Large intestine (tissue), 3 donors: Measurements from ENCODE around the gene KEL. TPM values are rescaled to one million over a fixed set of nuclear protein-coding genes. Genes with fewer than 3 reads are reported as not detected.
A peak's percentile ranks its signal among the peaks of the same experiment; 100 is the strongest.

Source experiments
- DNase-seq, 2 donors: peaks; one replicate each; pipeline versions ENCODE4 v3.0.0 to v3.0.0-alpha.2; 2013
- H3K27ac ChIP-seq: one replicate; pipeline ENCODE4 v1.5.1; 2013; ENCODE audit warnings: low read length
- H3K27me3 ChIP-seq: 2 replicates; pipeline ENCODE4 v1.6.1; 2013; ENCODE audit warnings: low read length; ENCODE audit not compliant: control insufficient read depth, insufficient read depth
- H3K36me3 ChIP-seq: 2 replicates; pipeline ENCODE4 v1.6.1; 2013; ENCODE audit warnings: low read length; ENCODE audit not compliant: control insufficient read depth, insufficient read depth
- H3K4me1 ChIP-seq: one replicate; pipeline ENCODE4 v1.6.1; 2013; ENCODE audit warnings: low read length; ENCODE audit not compliant: control insufficient read depth, insufficient read depth
- H3K4me3 ChIP-seq: one replicate; pipeline ENCODE4 v1.5.1; 2013; ENCODE audit warnings: low read length
- H3K9me3 ChIP-seq: one replicate; pipeline ENCODE4 v1.6.1; 2013; ENCODE audit warnings: mild to moderate bottlenecking, low read depth, low read length, moderate library complexity; ENCODE audit not compliant: control insufficient read depth
- WGBS: methylation state at CpG from one replicate; pipeline ENCODE4 v1.1.5; 2013; ENCODE audit warnings: low lambda C conversion rate; ENCODE audit not compliant: insufficient coverage; 5-methylcytosine and 5-hydroxymethylcytosine counted together
- polyA plus RNA-seq: library from polyadenylated mRNA; unstranded; fragments of 120-200 nt; gene quantifications from one replicate; pipeline ENCODE4 v1.2.1, GENCODE V29; 2013

Gene KEL
- polyA plus RNA-seq, 1 donor = 181 TPM

GRCh38 chr7:142932386-142933091 is 29.6 kb downstream of the KEL start:
- WGBS = 56% methylated on average over 3 of the region's 5 CpGs
- Histone ChIP-seq H3K9me3 (no peaks in the 10 kb centered on the region), H3K27me3 (peaks cover 7% of the 10 kb centered on the region), H3K4me1 (no peaks in the 10 kb centered on the region), H3K4me3 (no peak overlapping the region), H3K27ac (no peak overlapping the region), H3K36me3 (no peaks in the 10 kb centered on the region)
- no peak for DNase-seq

- H3K4me3 ChIP-seq = no peak overlapping the region
- no peaks in the 10 kb centered on the region for H3K4me1 ChIP-seq
- no peak for DNase-seq
- no CpG with 5 or more reads among the region's 11 CpGs for WGBS
- H3K27ac ChIP-seq = no peak overlapping the region
- H3K27me3 ChIP-seq = peaks cover 7% of the 10 kb centered on the region
- H3K36me3 ChIP-seq = no peaks in the 10 kb centered on the region
- H3K9me3 ChIP-seq = no peaks in the 10 kb centered on the region
Observed at GRCh38 chr7:142930126-142930730, 31.9 kb downstream of the KEL start.

GRCh38 chr7:142927949-142928348 is 34.2 kb downstream of the KEL start:
- no peak for DNase-seq
- H3K4me3 ChIP-seq = no peak overlapping the region
- no peak overlapping the region for H3K27ac ChIP-seq
- H3K4me1 ChIP-seq = peaks cover 10% of the 10 kb centered on the region
- H3K27me3 ChIP-seq = peaks cover 4% of the 10 kb centered on the region
- no peaks in the 10 kb centered on the region for H3K36me3 ChIP-seq
- no peaks in the 10 kb centered on the region for H3K9me3 ChIP-seq
- WGBS = no CpG with 5 or more reads among the region's 8 CpGs

DNA sequence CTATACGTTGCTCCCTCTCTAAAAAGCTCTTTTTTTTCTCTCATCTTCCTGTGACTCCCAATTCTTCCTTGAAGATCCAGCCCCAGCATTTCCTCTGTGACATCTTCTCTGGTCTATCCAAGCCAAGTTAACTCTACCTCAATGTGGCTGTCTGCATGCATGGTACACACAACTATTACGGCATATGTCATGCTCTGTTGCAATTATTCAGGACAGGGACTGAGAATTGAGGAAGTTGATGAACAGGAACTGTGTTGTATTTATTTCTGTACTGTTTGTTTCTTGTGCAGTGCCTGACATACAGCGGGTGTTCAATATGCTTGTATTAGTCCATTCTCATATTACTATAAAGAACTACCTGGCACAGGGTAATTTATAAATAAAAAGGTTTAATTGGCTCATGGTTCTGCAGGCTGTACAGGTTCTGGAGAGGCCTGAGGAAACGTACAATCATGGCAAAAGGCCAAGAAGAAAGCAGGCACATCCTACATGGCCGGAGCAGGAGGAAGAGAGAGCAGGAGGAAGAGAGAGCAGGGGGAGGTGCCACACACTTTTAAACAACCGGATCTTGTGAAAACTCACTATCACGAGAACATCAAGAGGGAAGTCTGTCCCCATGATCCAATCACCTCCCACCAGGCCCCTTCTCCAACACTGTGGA is 34.9 kb downstream of the KEL start:
- H3K9me3 ChIP-seq = no peaks in the 10 kb centered on the region
- H3K27me3 ChIP-seq = no peaks in the 10 kb centered on the region
- DNase-seq = no peak
- H3K4me3 ChIP-seq = no peak overlapping the region
- 60% methylated on average over 1 of the region's 7 CpGs for WGBS
- H3K4me1 ChIP-seq = peaks cover 15% of the 10 kb centered on the region
- no peaks in the 10 kb centered on the region for H3K36me3 ChIP-seq
- no peak overlapping the region for H3K27ac ChIP-seq

DNA sequence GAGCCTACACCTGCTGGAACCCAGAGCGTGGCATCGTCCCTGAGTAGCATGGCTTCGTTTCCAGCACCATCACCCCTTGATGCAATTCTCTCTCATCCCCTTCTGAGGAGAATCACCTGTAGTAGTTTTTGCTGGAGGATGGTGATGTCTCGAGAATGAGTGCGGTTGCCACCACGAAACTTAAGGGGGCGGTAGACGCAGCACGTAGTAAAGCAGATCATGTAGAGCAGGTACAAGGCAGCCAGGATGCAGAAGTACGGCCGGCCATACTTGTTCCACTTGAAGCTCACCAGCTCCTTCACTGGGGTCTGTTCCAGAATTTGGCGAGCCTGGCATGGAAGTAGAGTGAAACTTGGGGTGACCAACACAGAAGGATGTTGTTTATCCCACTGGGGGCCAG is 36.8 kb downstream of the KEL start:
- Histone ChIP-seq H3K4me1 (peaks cover 15% of the 10 kb centered on the region), H3K36me3 (no peaks in the 10 kb centered on the region), H3K27ac (no peak overlapping the region), H3K27me3 (no peaks in the 10 kb centered on the region), H3K4me3 (no peak overlapping the region), H3K9me3 (no peaks in the 10 kb centered on the region)
- DNase-seq = no peak
- WGBS = 86% methylated on average over 3 of the region's 12 CpGs

- Histone ChIP-seq H3K4me3 (no peak overlapping the region), H3K27me3 (peaks cover 4% of the 10 kb centered on the region), H3K27ac (peak overlapping the region; percentile 63), H3K4me1 (peaks cover 15% of the 10 kb centered on the region), H3K9me3 (no peaks in the 10 kb centered on the region), H3K36me3 (no peaks in the 10 kb centered on the region)
- DNase-seq = peak; percentile 22 to 68
- 33% methylated on average over 1 of the region's 2 CpGs for WGBS
Observed at GRCh38 chr7:142923391-142923790, 38.8 kb downstream of the KEL start.

DNA sequence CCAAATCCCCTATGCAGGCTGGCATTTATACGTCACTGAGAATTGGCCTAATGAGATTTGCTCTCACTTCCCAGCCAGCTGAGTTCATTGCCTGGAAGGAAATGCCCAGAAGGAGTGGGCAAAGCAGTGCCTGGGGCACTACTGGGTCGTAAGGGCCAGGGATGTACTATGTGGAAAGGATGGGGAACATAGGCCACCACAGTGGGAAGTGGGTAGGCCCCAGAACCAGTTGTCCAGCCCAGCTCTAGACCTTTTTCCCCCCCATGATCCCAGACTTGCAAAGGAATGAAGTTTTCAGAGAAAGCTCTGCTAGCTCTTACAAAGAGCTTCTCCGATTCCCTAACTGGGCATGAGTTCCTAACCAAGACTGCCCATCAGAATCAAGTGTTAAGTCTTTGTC is 42.5 kb downstream of the KEL start:
- Histone ChIP-seq H3K4me3 (no peak overlapping the region), H3K27me3 (peaks cover 18% of the 10 kb centered on the region), H3K36me3 (no peaks in the 10 kb centered on the region), H3K27ac (no peak overlapping the region), H3K9me3 (no peaks in the 10 kb centered on the region), H3K4me1 (peaks cover 15% of the 10 kb centered on the region)
- no CpG with 5 or more reads among the region's 3 CpGs for WGBS
- no peak for DNase-seq

- no peaks in the 10 kb centered on the region for H3K9me3 ChIP-seq
- no peak for DNase-seq
- H3K4me3 ChIP-seq = no peak overlapping the region
- peaks cover 15% of the 10 kb centered on the region for H3K4me1 ChIP-seq
- no peaks in the 10 kb centered on the region for H3K36me3 ChIP-seq
- no CpG with 5 or more reads among the region's 2 CpGs for WGBS
- no peak overlapping the region for H3K27ac ChIP-seq
- peaks cover 18% of the 10 kb centered on the region for H3K27me3 ChIP-seq
Observed at GRCh38 chr7:142918901-142919300, 43.3 kb downstream of the KEL start.

GRCh38 chr7:142917447-142917846 is 44.7 kb downstream of the KEL start:
- peaks cover 18% of the 10 kb centered on the region for H3K27me3 ChIP-seq
- no peak overlapping the region for H3K27ac ChIP-seq
- H3K4me1 ChIP-seq = peaks cover 3% of the 10 kb centered on the region
- no peaks in the 10 kb centered on the region for H3K36me3 ChIP-seq
- H3K9me3 ChIP-seq = no peaks in the 10 kb centered on the region
- DNase-seq = no peak
- no peak overlapping the region for H3K4me3 ChIP-seq
- no CpG with 5 or more reads among the region's 3 CpGs for WGBS

GRCh38 chr7:142916508-142916907 is 45.7 kb downstream of the KEL start:
- Histone ChIP-seq H3K27me3 (peaks cover 19% of the 10 kb centered on the region), H3K36me3 (no peaks in the 10 kb centered on the region), H3K9me3 (no peaks in the 10 kb centered on the region), H3K27ac (no peak overlapping the region), H3K4me1 (no peaks in the 10 kb centered on the region), H3K4me3 (no peak overlapping the region)
- no CpG with 5 or more reads among the region's 2 CpGs for WGBS
- no peak for DNase-seq
